GM12891 (cell line): Measurements from ENCODE around the gene ABCB6.
"Not testable (repeated sequence)": the region's sequence is repeated elsewhere in the genome, so short reads cannot be mapped to it uniquely, and the experiment has no call there.

Source experiments
- POLR2A ChIP-seq: IDR thresholded peaks from 2 replicates; pipeline ENCODE4 v1.6.1; 2011; ENCODE audit warnings: low read depth, low read length, control low read depth
- POLR2AphosphoS5 ChIP-seq: IDR thresholded peaks from 2 replicates; pipeline ENCODE4 v1.6.1; 2011; ENCODE audit warnings: low read depth, low read length, control low read depth
- POU2F2 ChIP-seq: IDR thresholded peaks from 2 replicates; pipeline ENCODE4 v1.6.1; 2011; ENCODE audit warnings: low read depth, mild to moderate bottlenecking, control low read depth, low read length, moderate library complexity
- SPI1 ChIP-seq: IDR thresholded peaks from 2 replicates; pipeline ENCODE4 v1.6.1; 2011; ENCODE audit warnings: low read depth, low read length, control low read depth
- TAF1 ChIP-seq: IDR thresholded peaks from 2 replicates; pipeline ENCODE4 v1.6.1; 2011; ENCODE audit warnings: low read depth, low read length, control low read depth

DNA sequence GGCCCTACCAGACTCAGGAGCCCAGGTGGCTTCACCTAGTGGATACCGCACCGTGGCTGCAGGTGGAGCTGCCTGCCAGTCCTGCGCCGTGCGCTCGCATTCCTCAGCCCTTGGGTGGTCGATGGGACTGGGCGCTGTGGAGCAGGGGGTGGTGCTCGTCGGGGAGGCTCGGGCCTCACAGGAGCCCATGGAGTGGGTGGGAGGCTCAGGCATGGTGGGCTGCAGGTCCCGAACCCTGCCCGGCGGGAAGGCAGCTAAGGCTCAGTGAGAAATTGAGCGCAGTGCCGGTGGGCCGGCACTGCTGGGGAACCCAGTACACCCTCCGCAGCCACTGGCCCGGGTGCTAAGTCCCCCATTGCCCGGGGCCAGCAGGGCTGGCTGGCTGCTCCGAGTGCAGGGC lies 17.4 kb downstream of the ABCB6 start:
- TF ChIP-seq POLR2A, SPI1, POLR2AphosphoS5, TAF1, POU2F2: not testable (repeated sequence)
